Stimulated activated naive CD8-positive, alpha-beta T cell treated with anti-CD3 and anti-CD28 coated beads, Interleukin-15, Interleukin-2, amounts not matched to agents 100 ng/mL and 50 ng/mL, for 24 hours (primary cell): ENCODE results near the gene C1RL.
"Not testable (repeated sequence)": the region's sequence is repeated elsewhere in the genome, so short reads cannot be mapped to it uniquely, and the experiment has no call there.

Experiments
- H3K27ac Mint-ChIP-seq: one replicate; pipeline ENCODE4 v1.8.0; 2021; ENCODE audit warnings: mild to moderate bottlenecking, mixed read lengths
- H3K27me3 Mint-ChIP-seq: one replicate; pipeline ENCODE4 v1.8.0; 2021; ENCODE audit warnings: mixed read lengths
- H3K36me3 Mint-ChIP-seq: one replicate; pipeline ENCODE4 v1.8.0; 2021; ENCODE audit warnings: low read depth, mixed read lengths
- H3K4me1 Mint-ChIP-seq: one replicate; pipeline ENCODE4 v1.8.0; 2021; ENCODE audit warnings: low read depth, mixed read lengths
- H3K4me3 Mint-ChIP-seq: one replicate; pipeline ENCODE4 v1.8.0; 2021; ENCODE audit warnings: mild to moderate bottlenecking, mixed read lengths
- H3K9me3 Mint-ChIP-seq: one replicate; pipeline ENCODE4 v1.8.0; 2021; ENCODE audit warnings: mixed read lengths

The C1RL gene

GRCh38 chr12:7113389-7113871, 4.4 kb upstream of the C1RL start:
- no peaks in the 10 kb centered on the region for H3K9me3 Mint-ChIP-seq
- H3K36me3 Mint-ChIP-seq, result peaks cover 40% of the 10 kb centered on the region
- H3K4me1 Mint-ChIP-seq, result peaks cover 13% of the 10 kb centered on the region
- H3K4me3 Mint-ChIP-seq, result no peak overlapping the region
- H3K27ac Mint-ChIP-seq, result no peak overlapping the region
- no peaks in the 10 kb centered on the region for H3K27me3 Mint-ChIP-seq

DNA sequence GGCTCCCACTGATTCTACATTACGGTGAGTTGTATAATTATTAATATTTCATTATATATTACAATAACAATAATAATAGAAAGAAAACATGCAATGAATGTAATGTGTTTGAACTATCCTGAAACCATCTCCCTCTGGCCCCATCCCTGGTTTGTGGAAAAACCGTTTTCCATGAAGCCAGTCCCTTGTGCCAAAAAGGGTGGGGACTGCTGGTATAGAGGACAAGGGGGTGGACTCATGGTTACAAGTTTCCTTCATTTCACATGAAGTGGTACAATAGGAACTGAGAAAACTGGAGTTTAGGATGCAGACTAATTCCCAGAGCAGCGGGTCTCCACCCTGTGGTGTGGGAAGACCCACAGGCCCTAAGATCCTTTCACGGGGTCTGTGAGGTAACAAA, 3.0 kb upstream of the C1RL start:
- H3K9me3 Mint-ChIP-seq, result no peaks in the 10 kb centered on the region
- H3K27ac Mint-ChIP-seq, result no peak overlapping the region
- H3K4me1 Mint-ChIP-seq, result peaks cover 20% of the 10 kb centered on the region
- H3K27me3 Mint-ChIP-seq, result no peaks in the 10 kb centered on the region
- peaks cover 37% of the 10 kb centered on the region for H3K36me3 Mint-ChIP-seq
- H3K4me3 Mint-ChIP-seq, result no peak overlapping the region

DNA sequence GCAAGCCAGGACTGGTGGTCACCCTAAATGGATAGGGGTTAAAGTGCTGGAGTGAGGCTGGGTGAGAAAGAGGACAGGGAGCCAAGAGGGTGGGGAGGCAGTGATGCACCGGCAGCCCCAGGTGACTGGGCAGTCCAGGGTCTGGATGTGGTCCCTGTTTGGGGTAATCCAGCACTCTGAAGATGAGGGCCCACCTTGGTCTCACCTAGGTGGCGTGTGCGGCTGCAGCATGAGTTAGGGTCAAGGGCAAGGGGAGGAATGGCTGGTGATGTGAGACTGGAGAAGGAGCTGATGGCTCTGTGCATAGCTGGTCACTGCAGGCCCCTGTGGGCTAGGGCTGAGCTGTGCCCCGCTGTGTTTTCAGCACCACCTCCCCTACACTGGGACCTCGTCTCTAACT, 1.6 kb upstream of the C1RL start:
- Mint-ChIP-seq H3K4me3 (no peak overlapping the region), H3K4me1 (peaks cover 33% of the 10 kb centered on the region), H3K36me3 (peaks cover 43% of the 10 kb centered on the region), H3K27me3 (no peaks in the 10 kb centered on the region), H3K27ac (no peak overlapping the region), H3K9me3 (peaks cover 9% of the 10 kb centered on the region)

- H3K4me3 Mint-ChIP-seq, result peak overlapping the region; percentile 92
- H3K36me3 Mint-ChIP-seq, result peaks cover 36% of the 10 kb centered on the region
- H3K4me1 Mint-ChIP-seq, result peaks cover 36% of the 10 kb centered on the region
Observed at GRCh38 chr12:7109572-7109920, 532 bp upstream of the C1RL start.

DNA sequence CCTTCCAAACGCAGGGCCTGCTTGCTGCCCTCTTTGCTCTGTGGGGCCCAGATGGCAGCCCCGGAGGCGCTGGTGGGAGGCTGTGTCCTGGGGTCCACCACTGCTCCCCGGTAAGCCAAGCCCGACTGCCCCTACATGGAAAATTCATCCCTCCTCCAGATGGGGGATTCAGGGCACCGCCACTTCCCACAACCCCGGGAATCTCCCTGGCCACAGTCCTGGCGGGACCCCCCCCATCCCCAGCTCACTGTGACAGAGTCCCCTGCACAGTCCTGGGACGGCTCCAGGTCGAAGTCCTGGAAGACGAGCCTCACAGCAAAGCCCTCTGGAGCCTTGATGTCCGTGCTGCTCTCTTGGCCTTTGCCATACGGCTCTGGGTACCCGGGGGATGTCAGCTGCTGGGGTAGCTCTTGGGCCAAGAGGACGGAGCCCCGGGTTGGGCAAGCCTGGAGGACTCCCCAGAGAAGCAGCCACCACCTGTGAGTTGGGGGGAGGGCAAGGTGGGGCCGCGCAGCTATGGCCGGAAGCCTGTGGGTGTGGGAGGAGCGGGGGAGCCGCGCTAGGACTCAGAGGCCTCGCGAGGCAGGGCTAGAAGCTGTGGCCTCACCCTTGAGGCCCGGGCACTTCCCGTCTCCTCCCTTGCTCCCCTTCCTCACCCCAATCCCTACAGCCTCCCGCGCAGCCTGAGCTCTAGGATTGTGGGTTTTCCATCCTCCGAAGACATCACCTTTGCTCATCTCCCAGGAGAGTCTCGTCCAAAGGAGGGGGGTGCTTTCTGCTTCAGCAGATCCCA, 815 bp downstream of the C1RL start:
- peak overlapping the region; percentile 92 for H3K4me3 Mint-ChIP-seq
- H3K27ac Mint-ChIP-seq, result peak overlapping the region; percentile 94
- H3K27me3 Mint-ChIP-seq, result no peaks in the 10 kb centered on the region
- peaks cover 34% of the 10 kb centered on the region for H3K36me3 Mint-ChIP-seq
- H3K4me1 Mint-ChIP-seq, result peaks cover 36% of the 10 kb centered on the region
- peaks cover 12% of the 10 kb centered on the region for H3K9me3 Mint-ChIP-seq

More at GRCh38 chr12:7109572-7109920, 532 bp upstream of the C1RL start:
- H3K27me3 Mint-ChIP-seq, result no peaks in the 10 kb centered on the region
- H3K27ac Mint-ChIP-seq, result peak overlapping the region; percentile 81
- H3K9me3 Mint-ChIP-seq, result peaks cover 12% of the 10 kb centered on the region

DNA sequence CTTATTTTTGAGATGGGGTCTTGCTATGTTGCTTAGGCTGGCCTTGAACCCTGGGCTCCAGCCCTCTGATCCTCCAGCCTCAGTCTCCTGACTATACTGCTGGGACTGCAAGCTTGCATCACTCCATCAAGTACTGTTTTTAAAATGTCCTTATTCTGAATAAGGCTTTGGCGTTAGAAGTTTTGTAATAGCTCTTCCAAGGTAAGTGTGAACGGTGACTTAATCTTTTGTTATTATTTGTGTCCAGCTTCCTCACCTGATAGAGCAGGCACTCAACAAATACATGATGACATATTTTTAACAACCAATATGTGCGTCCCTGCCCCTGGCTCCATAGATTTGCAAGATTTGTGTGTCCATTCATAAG, 1.4 kb downstream of the C1RL start:
- Mint-ChIP-seq H3K36me3 (peaks cover 34% of the 10 kb centered on the region), H3K27ac (peak overlapping the region; percentile 94), H3K9me3 (peaks cover 12% of the 10 kb centered on the region), H3K27me3 (no peaks in the 10 kb centered on the region), H3K4me3 (peak overlapping the region; percentile 92), H3K4me1 (peaks cover 36% of the 10 kb centered on the region)

GRCh38 chr12:7107181-7107580, 1.8 kb downstream of the C1RL start:
- not testable (repeated sequence) for H3K27me3 Mint-ChIP-seq, H3K27ac Mint-ChIP-seq, H3K4me3 Mint-ChIP-seq
- Mint-ChIP-seq H3K36me3 (peaks cover 34% of the 10 kb centered on the region), H3K9me3 (peaks cover 12% of the 10 kb centered on the region), H3K4me1 (peaks cover 36% of the 10 kb centered on the region)

DNA sequence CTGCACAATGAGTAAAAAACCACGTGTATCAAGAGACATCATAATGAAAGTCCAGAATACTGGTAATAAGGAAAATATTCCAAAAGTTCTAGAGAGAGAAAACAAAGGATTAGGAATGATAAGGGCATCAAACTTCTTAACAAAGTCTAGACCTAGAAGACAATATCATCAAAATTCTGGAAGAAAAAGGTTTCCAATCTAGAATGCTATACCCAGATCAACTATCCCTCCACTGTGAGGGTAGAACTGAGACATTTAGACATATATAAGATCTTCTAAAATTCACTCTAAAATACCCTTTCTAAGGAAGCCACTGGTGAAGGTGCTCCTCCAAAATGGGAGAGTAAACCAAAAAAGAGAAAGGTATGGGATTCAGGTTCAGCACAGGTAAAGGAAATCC, 2.9 kb downstream of the C1RL start:
- no peak overlapping the region for H3K27ac Mint-ChIP-seq
- no peaks in the 10 kb centered on the region for H3K27me3 Mint-ChIP-seq
- H3K9me3 Mint-ChIP-seq, result peaks cover 12% of the 10 kb centered on the region
- H3K4me3 Mint-ChIP-seq, result no peak overlapping the region
- peaks cover 36% of the 10 kb centered on the region for H3K4me1 Mint-ChIP-seq
- H3K36me3 Mint-ChIP-seq, result peaks cover 31% of the 10 kb centered on the region

- Mint-ChIP-seq H3K27ac (no peak overlapping the region), H3K4me3 (no peak overlapping the region), H3K9me3 (peaks cover 12% of the 10 kb centered on the region), H3K27me3 (no peaks in the 10 kb centered on the region), H3K36me3 (peaks cover 27% of the 10 kb centered on the region), H3K4me1 (peaks cover 23% of the 10 kb centered on the region)
Observed at GRCh38 chr12:7103837-7104584, 5.0 kb downstream of the C1RL start.

DNA sequence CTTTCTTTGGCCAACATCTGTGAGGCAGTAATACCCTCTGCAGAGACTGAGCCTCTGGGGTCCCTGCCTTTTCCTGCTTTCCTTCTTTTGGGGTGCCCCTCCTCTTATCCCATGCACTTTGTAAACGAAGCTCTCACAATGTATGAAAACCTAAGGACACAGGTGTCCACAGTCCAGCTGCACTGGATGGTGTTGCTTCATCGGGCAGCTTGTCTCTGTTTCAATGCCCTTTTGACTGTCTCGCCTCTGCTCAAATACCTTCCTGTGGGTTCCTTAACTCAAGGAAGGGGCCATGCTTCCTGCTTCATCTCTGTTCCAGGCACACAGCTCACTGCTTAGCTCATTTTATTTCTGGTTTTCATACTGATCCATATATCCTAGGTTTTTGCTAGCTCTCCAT, 6.4 kb downstream of the C1RL start:
- H3K4me3 Mint-ChIP-seq, result no peak overlapping the region
- peaks cover 17% of the 10 kb centered on the region for H3K4me1 Mint-ChIP-seq
- no peak overlapping the region for H3K27ac Mint-ChIP-seq
- peaks cover 32% of the 10 kb centered on the region for H3K36me3 Mint-ChIP-seq
- H3K27me3 Mint-ChIP-seq, result no peaks in the 10 kb centered on the region
- H3K9me3 Mint-ChIP-seq, result peaks cover 12% of the 10 kb centered on the region

DNA sequence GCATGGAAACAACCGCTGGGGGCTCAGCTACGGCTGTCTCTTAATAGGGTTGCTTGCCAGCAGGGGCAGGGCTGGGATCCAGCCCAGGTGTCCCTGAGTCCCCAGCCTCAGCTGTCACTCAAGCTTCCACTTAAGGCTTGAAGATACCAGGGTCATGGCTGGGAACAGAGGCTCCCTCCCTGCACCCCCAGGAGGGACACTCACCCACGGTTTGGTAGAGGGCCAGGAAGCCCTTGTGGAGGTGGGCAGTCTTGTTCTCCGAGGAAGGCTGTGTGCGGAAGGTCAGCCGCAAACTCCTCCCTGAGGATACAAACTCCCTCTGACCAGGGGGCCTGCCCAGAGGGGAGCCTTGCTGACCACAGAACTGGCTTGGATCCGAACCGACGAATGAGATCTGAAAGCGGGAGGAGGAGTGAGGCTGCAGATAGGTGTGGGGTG, 7.3 kb downstream of the C1RL start:
- peaks cover 30% of the 10 kb centered on the region for H3K36me3 Mint-ChIP-seq
- peaks cover 12% of the 10 kb centered on the region for H3K9me3 Mint-ChIP-seq
- H3K4me1 Mint-ChIP-seq, result peaks cover 13% of the 10 kb centered on the region
- no peaks in the 10 kb centered on the region for H3K27me3 Mint-ChIP-seq
- H3K4me3 Mint-ChIP-seq, result no peak overlapping the region
- no peak overlapping the region for H3K27ac Mint-ChIP-seq

DNA sequence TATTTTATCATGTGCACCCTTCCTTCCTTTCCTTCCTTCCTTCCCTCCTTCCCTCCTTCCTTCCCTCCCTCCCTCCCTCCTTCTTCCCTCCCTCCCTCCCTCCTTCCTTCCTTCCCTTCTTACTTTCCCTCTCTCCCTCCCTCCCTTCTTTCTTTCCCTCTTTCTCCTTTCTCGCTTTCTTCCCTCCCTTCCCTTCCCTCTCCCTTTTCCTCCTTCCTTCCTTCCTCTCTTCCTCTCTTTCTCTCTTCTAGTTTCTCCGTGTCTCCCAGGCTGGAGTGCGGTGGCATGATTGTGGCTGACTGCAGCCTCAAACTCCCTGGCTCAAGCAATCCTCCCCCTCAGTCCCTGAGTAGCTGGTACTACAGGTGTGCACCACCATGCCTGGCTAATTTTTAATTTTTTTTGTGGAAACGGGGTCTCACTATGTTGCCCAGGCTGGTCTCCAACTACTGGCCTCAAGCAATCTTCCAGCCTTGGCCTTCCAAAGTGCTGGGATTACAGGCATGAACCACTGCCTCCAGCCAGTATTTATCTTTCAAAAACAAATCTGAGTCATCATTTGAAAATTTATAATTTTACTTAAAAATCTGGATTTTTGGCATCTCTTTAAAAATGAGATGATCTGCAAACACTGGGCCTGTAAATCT, 7.8 kb downstream of the C1RL start:
- Mint-ChIP-seq H3K4me3 (no peak overlapping the region), H3K27ac (no peak overlapping the region), H3K36me3 (peaks cover 25% of the 10 kb centered on the region), H3K4me1 (peaks cover 7% of the 10 kb centered on the region), H3K9me3 (peaks cover 8% of the 10 kb centered on the region), H3K27me3 (no peaks in the 10 kb centered on the region)

- Mint-ChIP-seq H3K27ac (no peak overlapping the region), H3K4me3 (no peak overlapping the region), H3K4me1 (no peaks in the 10 kb centered on the region), H3K36me3 (peaks cover 16% of the 10 kb centered on the region), H3K27me3 (no peaks in the 10 kb centered on the region), H3K9me3 (no peaks in the 10 kb centered on the region)
Observed at GRCh38 chr12:7100239-7100638, 8.8 kb downstream of the C1RL start.

- Mint-ChIP-seq H3K4me3 (no peak overlapping the region), H3K27me3 (no peaks in the 10 kb centered on the region), H3K36me3 (peaks cover 16% of the 10 kb centered on the region), H3K9me3 (no peaks in the 10 kb centered on the region), H3K27ac (no peak overlapping the region), H3K4me1 (no peaks in the 10 kb centered on the region)
Observed at GRCh38 chr12:7099290-7099996, 9.6 kb downstream of the C1RL start.
